Eye (tissue), 1 donor: ENCODE results near the gene PDAP1.
"Not testable (repeated sequence)": the region's sequence is repeated elsewhere in the genome, so short reads cannot be mapped to it uniquely, and the experiment has no call there.

Experiments
- DNase-seq: peaks from one replicate; pipeline ENCODE4 v3.0.0-alpha.2; 2015

The PDAP1 gene

GRCh38 chr7:99374111-99375064, 34.0 kb downstream of the PDAP1 start, which contains the start of gene ARPC1B:
TSS of gene ARPC1B (plus strand) at chr7:99374730. CDS start at chr7:99385715, 10,985 bp downstream.
- DNase-seq, result peak; percentile 56

GRCh38 chr7:99373091-99374066, 35.0 kb downstream of the PDAP1 start:
- DNase-seq, result no peak

GRCh38 chr7:99372275-99373090, 35.9 kb downstream of the PDAP1 start:
- DNase-seq, result peak; percentile 81

- no peak for DNase-seq
These were observed 36.9 kb downstream of the PDAP1 start for GRCh38 chr7:99371376-99371920.

DNA sequence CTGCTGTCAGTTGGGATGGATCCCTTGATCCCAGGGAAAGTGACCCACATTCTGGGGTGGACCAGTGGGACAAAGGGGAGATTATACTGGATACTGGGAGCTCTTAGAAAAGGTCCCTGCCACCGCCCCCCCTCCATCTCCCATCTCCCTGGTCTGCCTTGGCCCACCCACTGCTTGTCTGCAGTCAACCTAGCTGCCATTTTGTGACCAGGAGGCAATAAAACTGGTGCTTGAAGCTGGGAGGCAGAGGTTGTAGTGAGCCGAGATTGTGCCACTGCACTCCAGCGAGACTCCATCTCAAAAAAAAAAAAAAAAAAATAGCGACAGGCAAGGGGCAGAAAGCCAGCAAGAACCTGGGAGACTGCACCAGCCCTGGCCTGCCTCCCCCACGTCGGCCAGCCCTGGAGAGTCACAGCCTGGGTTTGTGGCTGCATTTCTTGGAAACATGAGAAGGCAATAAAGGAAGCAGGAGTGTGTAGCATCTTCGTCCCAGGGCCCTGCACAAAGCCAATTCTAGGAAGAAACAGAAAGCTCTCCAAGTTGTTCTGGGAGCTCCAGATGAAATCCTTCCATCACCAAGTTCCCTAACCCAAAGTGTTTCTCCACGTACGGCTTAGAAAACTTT, 38.5 kb downstream of the PDAP1 start:
- DNase-seq, result no peak

DNA sequence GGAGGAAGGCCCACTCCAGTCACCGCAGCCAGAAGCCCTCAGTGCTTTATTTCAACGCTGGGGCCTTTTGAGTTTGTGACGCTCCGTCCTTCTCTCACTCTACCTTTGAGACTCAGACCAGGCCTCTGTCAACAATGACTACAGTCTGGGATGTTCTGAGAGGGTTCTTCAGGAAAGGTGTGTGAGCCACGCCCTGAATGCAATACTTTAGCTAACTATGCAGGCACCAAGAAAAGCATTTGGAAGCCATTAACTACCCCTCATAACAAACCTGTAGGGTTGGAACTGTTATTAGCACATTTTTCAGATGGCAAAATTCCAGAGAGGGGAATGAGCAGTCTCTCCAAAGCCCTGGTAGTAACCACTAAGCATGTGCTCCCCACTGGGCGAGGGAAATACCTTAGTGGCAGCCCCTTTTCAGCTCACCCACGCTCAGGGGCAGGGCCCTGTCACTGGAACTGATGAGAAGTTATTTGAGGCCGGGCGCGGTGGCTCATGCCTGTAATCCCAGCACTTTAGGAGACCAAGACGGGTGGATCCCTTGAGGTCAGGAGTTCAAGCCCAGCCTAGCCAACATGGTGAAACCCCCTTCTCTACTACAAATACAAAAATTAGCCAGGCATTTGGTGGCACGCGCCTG, 39.5 kb downstream of the PDAP1 start:
- DNase-seq, result no peak

GRCh38 chr7:99366646-99367045, 41.8 kb downstream of the PDAP1 start:
- DNase-seq, result no peak

DNA sequence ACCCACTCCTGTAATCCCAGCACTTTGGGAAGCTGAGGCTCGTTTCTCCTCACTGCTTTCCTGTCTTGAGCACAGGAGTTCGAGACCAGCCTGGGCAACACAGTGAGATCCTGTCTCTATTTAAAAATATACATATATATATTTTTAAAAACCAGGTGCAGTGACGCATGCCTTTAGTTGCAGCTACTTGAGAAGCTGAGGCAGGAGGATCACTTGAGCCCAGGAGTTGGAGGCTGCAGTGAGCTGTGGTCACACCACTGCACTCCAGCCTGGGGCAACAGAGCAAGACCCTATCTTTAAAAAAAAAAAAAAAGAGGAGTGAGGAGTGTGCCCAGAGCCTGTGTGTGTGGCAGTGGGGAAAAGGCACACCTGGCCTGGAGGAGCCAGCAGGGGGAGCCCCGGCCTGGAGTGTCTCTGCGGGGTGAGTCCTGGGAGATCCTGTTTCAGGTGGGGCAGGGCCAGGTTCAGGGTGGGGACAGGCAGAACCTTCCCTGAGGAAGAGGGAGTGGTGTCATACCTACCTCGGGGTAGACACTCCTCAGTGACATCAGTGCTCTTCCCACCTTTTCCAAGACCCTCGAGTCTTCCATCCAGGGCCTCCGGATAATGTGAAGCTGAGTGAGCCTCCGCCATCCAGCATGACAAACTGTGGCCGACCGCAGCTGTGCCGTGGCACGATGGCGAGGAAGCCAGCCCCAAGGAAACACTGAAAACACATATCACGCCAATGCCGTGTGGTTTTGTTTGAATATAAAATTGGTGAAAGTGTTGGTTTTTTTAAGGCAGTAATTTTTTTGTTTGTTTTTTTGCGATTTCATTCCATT, 42.9 kb downstream of the PDAP1 start:
- DNase-seq, result no peak

- DNase-seq, result no peak
These were observed 45.1 kb downstream of the PDAP1 start for GRCh38 chr7:99363286-99363685.

DNA sequence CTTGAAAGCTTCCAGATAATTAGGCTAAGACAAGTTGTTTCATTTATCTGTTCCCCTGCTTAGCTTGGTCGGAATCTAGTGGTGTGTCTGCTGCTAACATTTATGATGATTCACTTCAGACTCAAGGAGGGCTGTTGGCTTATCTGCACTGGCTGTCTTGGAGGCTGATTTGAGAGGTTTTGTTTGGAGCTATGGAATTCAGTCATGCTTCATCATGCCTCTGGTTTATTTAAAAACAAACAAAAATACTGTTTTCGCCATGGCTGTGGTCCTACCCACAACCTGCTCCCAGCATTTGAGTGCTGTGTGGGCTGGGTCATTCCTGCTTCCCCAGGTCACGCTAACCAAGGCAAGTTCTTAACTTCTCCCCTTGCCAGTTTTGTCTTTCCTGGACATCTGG, 45.6 kb downstream of the PDAP1 start:
- DNase-seq, result no peak

- no peak for DNase-seq
These were observed 48.8 kb downstream of the PDAP1 start for GRCh38 chr7:99359465-99360154.

- not testable (repeated sequence) for DNase-seq
These were observed 49.9 kb downstream of the PDAP1 start for GRCh38 chr7:99358521-99358920.

- no peak for DNase-seq
These were observed 50.5 kb downstream of the PDAP1 start for GRCh38 chr7:99357701-99358490.

GRCh38 chr7:99355098-99355497, 53.3 kb downstream of the PDAP1 start:
- no peak for DNase-seq

GRCh38 chr7:99352247-99352646, 56.1 kb downstream of the PDAP1 start:
- DNase-seq, result no peak

DNA sequence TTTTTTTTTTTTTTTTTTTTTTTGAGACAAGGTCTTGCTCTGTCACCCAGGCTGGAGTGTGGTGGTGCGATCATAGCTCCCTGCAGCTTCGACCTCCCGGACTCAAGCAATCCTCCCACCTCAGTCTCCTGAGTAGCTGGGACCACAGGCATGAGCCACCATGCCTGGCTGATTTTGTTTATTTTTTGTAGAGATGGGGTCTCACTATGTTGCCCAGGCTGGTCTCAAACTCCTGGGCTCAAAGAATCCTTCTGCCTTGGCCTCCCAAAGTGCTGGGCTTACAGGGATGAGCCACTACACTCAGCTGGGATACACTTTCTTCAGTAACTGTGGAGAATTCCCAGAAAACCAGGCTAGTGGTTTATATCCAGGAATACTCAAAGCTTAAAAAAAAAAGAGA, 57.8 kb downstream of the PDAP1 start:
- DNase-seq, result not testable (repeated sequence)
